NCI-H82 treated with DMSO at 0.1 percent for 48 hours (cell line): ENCODE measurements around the gene C16orf46.

Experiments used
- DNase-seq: peaks from one replicate; lab custom pipeline; 2025; ENCODE audit not compliant: unreplicated experiment; lab: John Stamatoyannopoulos, UW

The C16orf46 gene

DNA sequence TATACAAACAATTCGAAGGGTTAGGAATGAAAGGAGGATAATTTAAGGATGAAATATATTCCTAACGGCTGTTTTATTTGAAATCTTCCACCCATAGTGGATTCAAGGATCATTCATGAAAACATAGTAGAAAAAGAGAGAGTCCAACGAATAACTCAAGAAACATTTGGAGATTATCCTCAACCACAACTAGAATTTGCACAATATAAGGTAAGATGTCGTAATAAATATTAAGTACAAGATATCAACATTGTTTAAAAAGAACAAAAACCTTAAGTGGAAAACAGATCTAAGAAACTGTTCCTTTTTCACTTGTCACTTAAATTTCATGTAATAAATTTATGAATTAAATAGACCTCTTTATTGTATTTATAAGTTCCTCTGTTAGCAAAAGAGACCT, 50.6 kb downstream of the C16orf46 start:
- DNase-seq: no peak

DNA sequence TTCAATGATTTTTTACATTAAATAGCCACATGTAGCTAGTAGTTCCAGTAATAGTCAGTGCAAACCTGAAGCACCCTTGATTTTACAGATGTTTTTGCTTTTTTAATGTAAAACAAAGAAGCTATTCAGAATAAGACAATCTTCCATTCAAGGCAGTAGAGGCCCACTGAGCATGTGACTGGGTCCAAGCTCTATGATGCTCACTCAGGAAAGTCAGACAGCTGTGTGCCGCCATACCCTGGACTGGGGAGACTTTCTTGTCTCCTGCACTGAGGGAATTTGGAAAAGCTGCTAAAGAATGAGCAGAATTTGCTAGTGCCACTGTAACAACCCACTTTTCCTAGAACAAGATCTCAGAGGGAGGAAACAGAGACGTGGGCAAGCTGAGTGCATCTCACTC, 58.5 kb downstream of the C16orf46 start:
- no peak for DNase-seq

DNA sequence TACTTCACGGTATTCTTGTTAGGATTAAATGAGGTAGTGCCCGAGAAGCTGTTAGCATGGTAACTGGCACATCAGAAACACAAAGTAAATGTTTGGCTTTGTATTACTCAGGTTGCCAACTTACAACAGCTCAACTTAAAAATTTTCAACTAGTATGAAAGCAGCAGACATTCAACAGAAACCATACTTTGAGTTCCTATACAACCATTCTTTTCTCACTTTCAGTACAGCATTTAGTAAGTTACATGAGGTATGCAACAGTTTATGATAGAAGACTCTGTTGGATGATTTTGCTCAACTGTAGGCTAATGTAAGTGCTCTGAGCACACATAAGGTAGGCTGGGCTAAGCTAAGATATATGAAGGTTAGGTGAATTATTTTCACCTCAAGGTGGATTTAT, 62.4 kb downstream of the C16orf46 start:
- no peak for DNase-seq

DNA sequence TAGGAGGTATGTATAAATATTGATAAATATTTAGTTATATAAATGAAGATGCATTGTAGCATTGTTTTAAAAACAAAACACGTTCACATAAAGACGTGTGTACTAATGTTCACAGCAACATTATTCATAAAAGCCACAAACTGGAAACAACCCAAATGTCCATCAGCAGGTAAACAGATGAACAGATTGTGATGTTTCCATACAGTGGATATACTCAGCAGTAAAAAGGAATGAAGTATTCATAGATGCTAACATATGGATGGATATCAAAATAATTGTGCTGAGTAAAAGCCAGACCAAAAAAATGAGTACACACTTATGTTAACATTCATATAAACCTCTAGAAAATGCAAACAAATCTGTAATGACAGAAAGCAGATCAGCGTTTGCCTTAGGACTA, 64.1 kb downstream of the C16orf46 start:
- no peak for DNase-seq
